Nephron progenitor cell (in vitro differentiated cells): ENCODE data around the gene PLCH1.

Experiments
- DNase-seq: peaks from one replicate; pipeline ENCODE4 v3.0.0; 2021
- H3K27ac Mint-ChIP-seq: 2 replicates; pipeline ENCODE4 v1.8.0; 2021; ENCODE audit warnings: mild to moderate bottlenecking, moderate library complexity, mixed read lengths
- H3K27me3 Mint-ChIP-seq: 2 replicates; pipeline ENCODE4 v1.8.0; 2021; ENCODE audit warnings: mild to moderate bottlenecking, low read depth, mixed read lengths; ENCODE audit not compliant: poor library complexity
- H3K36me3 Mint-ChIP-seq: 2 replicates; pipeline ENCODE4 v1.8.0; 2021; ENCODE audit warnings: low read depth, mixed read lengths
- H3K4me1 Mint-ChIP-seq: 2 replicates; pipeline ENCODE4 v1.8.0; 2021; ENCODE audit warnings: mixed read lengths
- H3K4me3 Mint-ChIP-seq: 2 replicates; pipeline ENCODE4 v1.8.0; 2021; ENCODE audit warnings: mild to moderate bottlenecking, moderate library complexity, mixed read lengths
- H3K9me3 Mint-ChIP-seq: 2 replicates; pipeline ENCODE4 v1.8.0; 2021; ENCODE audit warnings: mild to moderate bottlenecking, moderate library complexity, mixed read lengths
- CTCF ChIP-seq: fragments of 200-600 bp; sonication (generic); IDR thresholded peaks from 2 replicates; pipeline ENCODE4 v1.5.0; 2021; ENCODE audit warnings: antibody characterized with exemption

Gene PLCH1

GRCh38 chr3:155350571-155350970, 394.3 kb downstream of the PLCH1 start:
- H3K4me1 Mint-ChIP-seq: no peaks in the 10 kb centered on the region
- H3K4me3 Mint-ChIP-seq: no peak overlapping the region
- no peaks in the 10 kb centered on the region for H3K36me3 Mint-ChIP-seq
- H3K27me3 Mint-ChIP-seq: no peaks in the 10 kb centered on the region
- H3K9me3 Mint-ChIP-seq: no peaks in the 10 kb centered on the region
- H3K27ac Mint-ChIP-seq: no peak overlapping the region
- no peak for DNase-seq
- TF ChIP-seq CTCF: no peak

GRCh38 chr3:155347901-155348300, 397.0 kb downstream of the PLCH1 start:
- no peaks in the 10 kb centered on the region for H3K36me3 Mint-ChIP-seq
- no peak for TF ChIP-seq CTCF
- no peak overlapping the region for H3K27ac Mint-ChIP-seq
- no peaks in the 10 kb centered on the region for H3K27me3 Mint-ChIP-seq
- H3K9me3 Mint-ChIP-seq: no peaks in the 10 kb centered on the region
- no peak overlapping the region for H3K4me3 Mint-ChIP-seq
- no peaks in the 10 kb centered on the region for H3K4me1 Mint-ChIP-seq
- no peak for DNase-seq

GRCh38 chr3:155342344-155342743, 402.5 kb downstream of the PLCH1 start:
- H3K9me3 Mint-ChIP-seq: no peaks in the 10 kb centered on the region
- H3K4me3 Mint-ChIP-seq: no peak overlapping the region
- peak overlapping the region; percentile 49 for H3K27ac Mint-ChIP-seq
- H3K27me3 Mint-ChIP-seq: no peaks in the 10 kb centered on the region
- H3K4me1 Mint-ChIP-seq: peaks cover 10% of the 10 kb centered on the region
- TF ChIP-seq CTCF: no peak
- H3K36me3 Mint-ChIP-seq: no peaks in the 10 kb centered on the region
- no peak for DNase-seq

- no peak overlapping the region for H3K27ac Mint-ChIP-seq
These were observed 405.8 kb downstream of the PLCH1 start for GRCh38 chr3:155339052-155339451.

GRCh38 chr3:155335724-155336354, 409.0 kb downstream of the PLCH1 start:
- Mint-ChIP-seq H3K9me3 (no peaks in the 10 kb centered on the region), H3K4me3 (no peak overlapping the region), H3K27ac (no peak overlapping the region), H3K4me1 (peaks cover 7% of the 10 kb centered on the region), H3K36me3 (no peaks in the 10 kb centered on the region), H3K27me3 (no peaks in the 10 kb centered on the region)
- no peak for DNase-seq
- TF ChIP-seq CTCF: no peak

More at GRCh38 chr3:155339052-155339451, 405.8 kb downstream of the PLCH1 start:
- Mint-ChIP-seq H3K4me3 (no peak overlapping the region), H3K4me1 (peaks cover 17% of the 10 kb centered on the region), H3K36me3 (no peaks in the 10 kb centered on the region), H3K27me3 (no peaks in the 10 kb centered on the region), H3K9me3 (no peaks in the 10 kb centered on the region)
- no peak for TF ChIP-seq CTCF
- DNase-seq: no peak
